HG03521 (cell line): ENCODE results near the gene OXSR1.
"Not testable (repeated sequence)": the region's sequence is repeated elsewhere in the genome, so short reads cannot be mapped to it uniquely, and the experiment has no call there.

Experiments used
- ATAC-seq: cut with Tn5 transposase; IDR thresholded peaks from one replicate; pipeline ENCODE4 v1.9.1; 2021; ENCODE audit warnings: mild to moderate bottlenecking, moderate library complexity; ENCODE audit not compliant: unreplicated experiment

The OXSR1 gene

GRCh38 chr3:38127611-38128302 lies 37.6 kb upstream of the OXSR1 start:
- no peak for ATAC-seq

- no peak for ATAC-seq
These were observed 37.1 kb upstream of the OXSR1 start for GRCh38 chr3:38128303-38128655.

GRCh38 chr3:38129058-38129457 lies 36.3 kb upstream of the OXSR1 start:
- no peak for ATAC-seq

- no peak for ATAC-seq
These were observed 34.7 kb upstream of the OXSR1 start for GRCh38 chr3:38130631-38131065.

- ATAC-seq, result no peak
These were observed 33.5 kb upstream of the OXSR1 start for GRCh38 chr3:38131621-38132369.

- ATAC-seq, result no peak
These were observed 32.2 kb upstream of the OXSR1 start for GRCh38 chr3:38133209-38133556.

- no peak for ATAC-seq
These were observed 31.6 kb upstream of the OXSR1 start for GRCh38 chr3:38133557-38134405.

- not testable (repeated sequence) for ATAC-seq
These were observed 30.7 kb upstream of the OXSR1 start for GRCh38 chr3:38134517-38135143.

GRCh38 chr3:38135621-38136277 lies 29.6 kb upstream of the OXSR1 start:
- not testable (repeated sequence) for ATAC-seq

GRCh38 chr3:38136393-38136776 lies 29.0 kb upstream of the OXSR1 start:
- no peak for ATAC-seq

- ATAC-seq, result peak; percentile 90
These were observed 28.3 kb upstream of the OXSR1 start, which contains the start of gene ACAA1 for GRCh38 chr3:38136777-38137614. TSS of gene ACAA1 (minus strand) at chr3:38137127. CDS start at chr3:38137035, 92 bp downstream.

- ATAC-seq, result no peak
These were observed 27.6 kb upstream of the OXSR1 start for GRCh38 chr3:38137615-38138348.

GRCh38 chr3:38138349-38139190 lies 26.8 kb upstream of the OXSR1 start, which contains the start of gene MYD88:
TSS of gene MYD88 (plus strand) at chr3:38138661. CDS start at chr3:38138701, 40 bp downstream.
- peak; percentile 41 for ATAC-seq

GRCh38 chr3:38139191-38139590 lies 26.1 kb upstream of the OXSR1 start:
- no peak for ATAC-seq

GRCh38 chr3:38139652-38140051 lies 25.7 kb upstream of the OXSR1 start:
- ATAC-seq, result no peak

GRCh38 chr3:38140326-38141172 lies 24.8 kb upstream of the OXSR1 start:
- ATAC-seq, result no peak
